ENCODE data around the gene MTR. TPM values are rescaled to one million over a fixed set of nuclear protein-coding genes. Genes with fewer than 3 reads are reported as not detected.

The MTR gene
- total RNA-seq, 1 experiment from 2014 or later, result 10.4 TPM

- DNase-seq (ENCODE audit: low spot score), result no peak
These were observed 67.6 kb downstream of the MTR start for GRCh38 chr1:236862615-236863211.

GRCh38 chr1:236864211-236864610, 69.1 kb downstream of the MTR start:
- no peak for DNase-seq (ENCODE audit: low spot score)

GRCh38 chr1:236864996-236865817, 70.1 kb downstream of the MTR start:
- no peak for DNase-seq (ENCODE audit: low spot score)

GRCh38 chr1:236865818-236866155, 70.7 kb downstream of the MTR start:
- DNase-seq (ENCODE audit: low spot score), result no peak

- peak; percentile 76 for DNase-seq (ENCODE audit: low spot score)
These were observed 73.8 kb downstream of the MTR start for GRCh38 chr1:236868625-236869467.

GRCh38 chr1:236869911-236870310, 74.8 kb downstream of the MTR start:
- no peak for DNase-seq (ENCODE audit: low spot score)

GRCh38 chr1:236870721-236871120, 75.6 kb downstream of the MTR start:
- no peak for DNase-seq (ENCODE audit: low spot score)

GRCh38 chr1:236872075-236872666, 77.1 kb downstream of the MTR start:
- DNase-seq (ENCODE audit: low spot score), result no peak

GRCh38 chr1:236875975-236876374, 80.9 kb downstream of the MTR start:
- no peak for DNase-seq (ENCODE audit: low spot score)

GRCh38 chr1:236877661-236878060, 82.6 kb downstream of the MTR start:
- no peak for DNase-seq (ENCODE audit: low spot score)

- no peak for DNase-seq (ENCODE audit: low spot score)
These were observed 85.1 kb downstream of the MTR start for GRCh38 chr1:236880209-236880608.

GRCh38 chr1:236882678-236883077, 87.6 kb downstream of the MTR start:
- DNase-seq (ENCODE audit: low spot score), result no peak

- DNase-seq (ENCODE audit: low spot score), result no peak
These were observed 91.1 kb downstream of the MTR start for GRCh38 chr1:236886199-236886598.

- DNase-seq (ENCODE audit: low spot score), result no peak
These were observed 92.0 kb downstream of the MTR start for GRCh38 chr1:236887081-236887480.

- DNase-seq (ENCODE audit: low spot score), result no peak
These were observed 93.0 kb downstream of the MTR start for GRCh38 chr1:236888126-236888525.

GRCh38 chr1:236888903-236889302, 93.8 kb downstream of the MTR start:
- DNase-seq (ENCODE audit: low spot score), result no peak

GRCh38 chr1:236890152-236891056, 95.3 kb downstream of the MTR start:
- no peak for DNase-seq (ENCODE audit: low spot score)

- DNase-seq (ENCODE audit: low spot score), result no peak
These were observed 98.8 kb downstream of the MTR start for GRCh38 chr1:236893626-236894545.

- DNase-seq (ENCODE audit: low spot score), result no peak
These were observed 100.7 kb downstream of the MTR start for GRCh38 chr1:236895665-236896387.
